Smooth muscle cell (in vitro differentiated cells): ENCODE measurements around the gene SLC25A19. TPM values are rescaled to one million over a fixed set of nuclear protein-coding genes. Genes with fewer than 3 reads are reported as not detected.

Experiments used
- DNase-seq: peaks from one replicate; lab custom pipeline; 2025; ENCODE audit not compliant: unreplicated experiment; lab: John Stamatoyannopoulos, UW
- H2AFZ ChIP-seq: fragments of 200-600 bp; sonication (generic); 2 replicates; pipeline ENCODE4 v1.6.0; 2016; ENCODE audit warnings: antibody characterized with exemption, low read depth, mild to moderate bottlenecking
- H3F3A ChIP-seq: fragments of 200-600 bp; sonication (generic); 2 replicates; pipeline ENCODE4 v1.6.0; 2017; ENCODE audit warnings: antibody characterized with exemption, low read depth
- H3K27ac ChIP-seq: fragments of 200-600 bp; sonication (generic); 2 replicates; pipeline ENCODE4 v1.5.1; 2016; ENCODE audit warnings: low read depth, mild to moderate bottlenecking
- H3K27me3 ChIP-seq: fragments of 200-600 bp; sonication (generic); 2 replicates; pipeline ENCODE4 v1.6.1; 2016; ENCODE audit warnings: low read depth, mild to moderate bottlenecking
- H3K36me3 ChIP-seq: fragments of 200-600 bp; sonication (generic); 2 replicates; pipeline ENCODE4 v1.5.1; 2016; ENCODE audit warnings: low read depth
- H3K4me1 ChIP-seq: fragments of 200-600 bp; sonication (generic); 2 replicates; pipeline ENCODE4 v1.5.1; 2016; ENCODE audit warnings: low read depth
- H3K4me2 ChIP-seq: fragments of 200-600 bp; sonication (generic); 2 replicates; pipeline ENCODE4 v1.6.0; 2016; ENCODE audit warnings: mild to moderate bottlenecking
- H3K4me3 ChIP-seq: fragments of 200-600 bp; sonication (generic); 2 replicates; pipeline ENCODE4 v1.5.1; 2016; ENCODE audit warnings: mild to moderate bottlenecking
- H3K79me2 ChIP-seq: fragments of 200-600 bp; sonication (generic); 2 replicates; pipeline ENCODE4 v1.6.0; 2016; ENCODE audit warnings: low read depth, mild to moderate bottlenecking
- H3K9ac ChIP-seq: fragments of 200-600 bp; sonication (generic); 2 replicates; pipeline ENCODE4 v1.6.0; 2016; ENCODE audit warnings: low read depth
- H3K9me3 ChIP-seq: fragments of 200-600 bp; sonication (generic); replicated peaks from 2 replicates; pipeline ENCODE4 v1.5.1; 2016; ENCODE audit warnings: low read depth
- H4K20me1 ChIP-seq: fragments of 200-600 bp; sonication (generic); 2 replicates; pipeline ENCODE4 v1.6.0; 2016; ENCODE audit warnings: low read depth
- WGBS: methylation state at CpG from one replicate; pipeline ENCODE4 v1.1.7; 2016; ENCODE audit warnings: low lambda C conversion rate; 5-methylcytosine and 5-hydroxymethylcytosine counted together
- polyA plus RNA-seq: library from polyadenylated mRNA; unstranded; fragments of >200 nt; fragmentation: Nextera tagmentation; extraction: Ambion mirVana; gene quantifications from 2 replicates; pipeline ENCODE4 v1.2.1, GENCODE V29; 2016
- total RNA-seq: library from RNA; depleted of rRNA; stranded (reverse); fragments of >200 nt; gene quantifications from 2 replicates; pipeline ENCODE4 v1.2.3, GENCODE V29; 2014
- TF ChIP-seq, protein P1 (sequence below): fragments of 200-600 bp; sonication (generic); IDR thresholded peaks from 2 replicates; pipeline ENCODE4 v1.5.1; 2017; ENCODE audit warnings: borderline replicate concordance, mild to moderate bottlenecking, antibody characterized with exemption; ENCODE audit not compliant: insufficient read depth, poor library complexity, severe bottlenecking

Gene SLC25A19
- total and polyA plus RNA-seq, 2 experiments from 2014 or later = 1.9 to 3.6 TPM

DNA sequence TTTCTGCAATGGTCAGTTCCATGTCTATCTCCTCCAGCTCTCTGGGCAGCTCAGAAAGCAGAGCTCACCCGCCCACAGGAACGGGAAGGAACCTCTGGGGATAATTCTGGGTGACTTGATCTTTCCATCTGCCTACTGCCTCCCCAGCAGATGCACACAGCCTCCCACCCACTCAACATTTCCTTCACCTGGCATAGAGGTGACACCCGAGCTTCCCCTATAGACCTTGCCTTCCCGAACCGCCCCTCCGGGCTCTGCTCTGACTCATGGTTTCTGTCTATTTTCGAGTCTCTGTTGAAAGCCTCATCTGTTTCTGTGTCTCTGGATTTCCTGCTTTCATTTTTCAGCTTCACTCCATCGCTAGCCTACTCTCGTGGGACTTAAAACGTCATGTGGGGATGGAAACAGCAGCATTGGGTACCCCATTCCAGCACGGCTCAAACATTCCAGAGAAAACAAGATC, 39.2 kb downstream of the SLC25A19 start:
- H3K27ac ChIP-seq = peak overlapping the region; percentile 58
- peak overlapping the region; percentile 48 for H3K4me2 ChIP-seq
- 34% methylated on average over 11 of the region's 11 CpGs for WGBS
- H2AFZ ChIP-seq = no peak overlapping the region
- H3K9me3 ChIP-seq = no peaks in the 10 kb centered on the region
- H3K36me3 ChIP-seq = no peaks in the 10 kb centered on the region
- H4K20me1 ChIP-seq = peaks cover 57% of the 10 kb centered on the region
- no peak for DNase-seq
- H3K27me3 ChIP-seq = no peaks in the 10 kb centered on the region
- H3K79me2 ChIP-seq = peaks cover 39% of the 10 kb centered on the region
- no peak overlapping the region for H3K4me3 ChIP-seq
- H3K9ac ChIP-seq = peak overlapping the region; percentile 4
- no peaks in the 10 kb centered on the region for H3F3A ChIP-seq
- H3K4me1 ChIP-seq = no peaks in the 10 kb centered on the region
- TF ChIP-seq, protein P1, sequence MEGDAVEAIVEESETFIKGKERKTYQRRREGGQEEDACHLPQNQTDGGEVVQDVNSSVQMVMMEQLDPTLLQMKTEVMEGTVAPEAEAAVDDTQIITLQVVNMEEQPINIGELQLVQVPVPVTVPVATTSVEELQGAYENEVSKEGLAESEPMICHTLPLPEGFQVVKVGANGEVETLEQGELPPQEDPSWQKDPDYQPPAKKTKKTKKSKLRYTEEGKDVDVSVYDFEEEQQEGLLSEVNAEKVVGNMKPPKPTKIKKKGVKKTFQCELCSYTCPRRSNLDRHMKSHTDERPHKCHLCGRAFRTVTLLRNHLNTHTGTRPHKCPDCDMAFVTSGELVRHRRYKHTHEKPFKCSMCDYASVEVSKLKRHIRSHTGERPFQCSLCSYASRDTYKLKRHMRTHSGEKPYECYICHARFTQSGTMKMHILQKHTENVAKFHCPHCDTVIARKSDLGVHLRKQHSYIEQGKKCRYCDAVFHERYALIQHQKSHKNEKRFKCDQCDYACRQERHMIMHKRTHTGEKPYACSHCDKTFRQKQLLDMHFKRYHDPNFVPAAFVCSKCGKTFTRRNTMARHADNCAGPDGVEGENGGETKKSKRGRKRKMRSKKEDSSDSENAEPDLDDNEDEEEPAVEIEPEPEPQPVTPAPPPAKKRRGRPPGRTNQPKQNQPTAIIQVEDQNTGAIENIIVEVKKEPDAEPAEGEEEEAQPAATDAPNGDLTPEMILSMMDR = no peak

DNA sequence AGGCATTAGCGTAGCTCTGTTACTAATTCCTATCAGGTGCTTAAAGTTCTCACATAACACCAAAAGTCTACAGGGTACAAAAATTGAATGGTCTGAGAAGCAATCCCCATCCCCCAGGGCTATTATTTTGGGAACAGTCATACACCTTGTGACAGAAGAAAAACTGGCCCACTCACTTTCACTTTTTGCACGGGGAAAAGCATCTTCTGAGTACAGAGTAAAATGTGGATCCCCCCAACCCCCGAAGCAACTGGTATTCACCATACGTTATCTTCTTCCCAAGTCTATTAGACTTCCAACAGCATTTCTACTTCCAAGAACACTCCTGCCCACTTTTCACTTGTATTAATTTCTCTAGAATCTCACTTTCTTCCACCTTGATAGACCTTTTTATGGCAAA, 39.7 kb downstream of the SLC25A19 start:
- Histone ChIP-seq H3K9ac (peak overlapping the region; percentile 4), H3K4me3 (no peak overlapping the region), H4K20me1 (peaks cover 57% of the 10 kb centered on the region), H3K79me2 (peaks cover 38% of the 10 kb centered on the region), H3K36me3 (no peaks in the 10 kb centered on the region), H3K9me3 (no peaks in the 10 kb centered on the region), H3K4me2 (peak overlapping the region; percentile 48), H3K27me3 (no peaks in the 10 kb centered on the region), H3K27ac (peak overlapping the region; percentile 58), H2AFZ (no peak overlapping the region), H3F3A (no peaks in the 10 kb centered on the region), H3K4me1 (no peaks in the 10 kb centered on the region)
- DNase-seq = no peak
- 77% methylated on average over 4 of the region's 4 CpGs for WGBS
- TF ChIP-seq, protein P1 = no peak

DNA sequence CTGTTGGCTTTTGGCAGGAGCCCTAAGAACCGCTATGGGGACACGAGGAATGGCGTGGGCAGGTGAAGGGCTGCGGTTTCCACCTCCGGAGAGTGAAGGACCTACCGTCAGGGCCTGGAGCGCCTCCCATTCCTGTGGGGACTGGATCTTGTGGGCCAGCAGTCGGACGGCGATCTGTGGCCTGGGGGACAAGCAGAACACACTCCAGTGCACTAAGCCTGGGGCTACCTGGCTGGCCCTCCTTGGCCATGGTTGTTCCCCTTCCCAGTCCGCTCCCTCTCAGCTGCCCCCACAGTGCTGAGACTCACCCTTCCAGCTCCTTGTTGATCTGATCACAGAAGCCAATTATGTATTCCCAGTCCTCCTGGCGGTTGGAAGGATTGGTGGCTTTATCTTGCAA, 42.8 kb downstream of the SLC25A19 start:
- 93% methylated on average over 12 of the region's 12 CpGs for WGBS
- Histone ChIP-seq H3K9me3 (no peaks in the 10 kb centered on the region), H3K9ac (no peak overlapping the region), H3K4me2 (no peak overlapping the region), H3F3A (no peaks in the 10 kb centered on the region), H3K27ac (no peak overlapping the region), H4K20me1 (peaks cover 41% of the 10 kb centered on the region), H3K36me3 (no peaks in the 10 kb centered on the region), H2AFZ (no peak overlapping the region), H3K4me1 (no peaks in the 10 kb centered on the region), H3K79me2 (peaks cover 29% of the 10 kb centered on the region), H3K4me3 (no peak overlapping the region), H3K27me3 (no peaks in the 10 kb centered on the region)
- TF ChIP-seq, protein P1 = no peak
- no peak for DNase-seq

DNA sequence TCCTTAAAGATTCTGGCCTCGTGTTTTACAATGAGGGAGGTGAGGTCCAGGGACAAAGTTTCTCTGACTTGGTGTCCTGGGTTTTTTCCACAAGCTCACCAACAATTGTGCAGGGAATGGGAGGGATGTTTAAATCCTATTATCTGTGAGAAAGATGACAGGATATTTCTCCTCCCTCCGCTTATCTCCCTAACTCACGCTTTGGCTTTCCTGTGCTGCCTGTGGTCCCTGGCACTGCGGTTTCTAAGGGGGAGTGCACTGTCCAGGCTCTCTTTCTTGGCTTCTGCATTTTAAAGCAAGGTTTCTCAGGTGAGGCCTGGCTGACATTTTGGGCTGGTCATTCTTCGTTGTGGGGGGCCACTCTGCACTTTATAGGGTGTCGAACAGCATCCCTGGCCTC, 44.2 kb downstream of the SLC25A19 start:
- Histone ChIP-seq H3K4me2 (no peak overlapping the region), H3K9me3 (no peaks in the 10 kb centered on the region), H3K79me2 (peaks cover 21% of the 10 kb centered on the region), H3K4me3 (no peak overlapping the region), H3K36me3 (no peaks in the 10 kb centered on the region), H4K20me1 (peaks cover 27% of the 10 kb centered on the region), H3K4me1 (no peaks in the 10 kb centered on the region), H3K9ac (no peak overlapping the region), H3K27ac (no peak overlapping the region), H3K27me3 (no peaks in the 10 kb centered on the region), H2AFZ (no peak overlapping the region), H3F3A (no peaks in the 10 kb centered on the region)
- WGBS = 97% methylated on average over 6 of the region's 6 CpGs
- no peak for DNase-seq
- TF ChIP-seq, protein P1 = no peak
